Measurements from ENCODE around the gene FCN1. TPM values are rescaled to one million over a fixed set of nuclear protein-coding genes. Genes with fewer than 3 reads are reported as not detected.

The FCN1 gene
- total RNA-seq, 1 donor from 2014 or later, result not detected

DNA sequence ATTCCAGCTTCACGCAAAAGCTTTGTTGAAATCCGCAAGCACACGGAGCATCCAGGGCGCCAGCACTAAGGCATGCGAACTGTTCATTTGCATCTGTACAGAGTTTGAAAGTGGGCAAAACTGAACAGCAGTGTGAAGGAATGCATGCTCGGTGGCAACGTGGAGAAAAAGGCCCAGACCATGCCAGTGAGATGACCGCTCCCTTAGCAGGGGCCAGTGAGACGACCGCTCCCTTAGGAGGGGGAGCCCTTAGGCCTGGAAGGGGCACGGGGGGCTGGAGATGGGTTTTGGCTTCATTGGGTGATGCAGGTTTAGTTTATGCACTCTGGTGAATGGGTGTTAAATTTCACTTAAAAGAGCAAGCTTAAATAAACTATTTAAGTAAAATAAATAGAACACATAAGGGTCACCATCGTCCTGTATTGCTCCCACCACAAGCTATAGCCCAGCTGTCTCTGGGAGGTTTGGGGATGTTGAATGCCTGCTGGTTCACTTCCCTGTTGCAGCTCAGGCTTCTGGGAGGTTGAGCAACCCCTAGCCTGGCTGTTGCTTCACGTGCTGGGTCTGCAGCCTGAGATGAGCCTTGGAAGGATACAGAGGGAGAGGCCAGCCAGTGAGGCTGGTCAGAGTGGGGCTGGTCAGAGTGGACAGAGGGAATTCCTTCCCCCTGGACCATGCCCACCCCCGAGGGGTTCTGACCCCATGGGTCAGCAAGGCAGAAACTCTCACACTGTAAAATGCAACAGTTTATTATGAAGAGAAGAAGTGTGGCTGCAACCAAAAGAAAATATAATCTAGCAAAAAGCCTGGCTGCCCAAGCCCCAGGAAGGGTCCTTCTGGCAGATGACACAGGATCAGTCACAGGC lies 4.6 kb upstream of the FCN1 start:
- H3K36me3 ChIP-seq, result no peaks in the 10 kb centered on the region
- peak; percentile 29 to 70 for DNase-seq (ENCODE audit: low spot score in 2 of 2)
- no peaks in the 10 kb centered on the region for H3K4me1 ChIP-seq
- peaks cover 0 to 4% of the 10 kb centered on the region in 2 donors for H3K9me3 ChIP-seq
- no peak overlapping the region for H3K4me3 ChIP-seq
- TF ChIP-seq, protein P1, sequence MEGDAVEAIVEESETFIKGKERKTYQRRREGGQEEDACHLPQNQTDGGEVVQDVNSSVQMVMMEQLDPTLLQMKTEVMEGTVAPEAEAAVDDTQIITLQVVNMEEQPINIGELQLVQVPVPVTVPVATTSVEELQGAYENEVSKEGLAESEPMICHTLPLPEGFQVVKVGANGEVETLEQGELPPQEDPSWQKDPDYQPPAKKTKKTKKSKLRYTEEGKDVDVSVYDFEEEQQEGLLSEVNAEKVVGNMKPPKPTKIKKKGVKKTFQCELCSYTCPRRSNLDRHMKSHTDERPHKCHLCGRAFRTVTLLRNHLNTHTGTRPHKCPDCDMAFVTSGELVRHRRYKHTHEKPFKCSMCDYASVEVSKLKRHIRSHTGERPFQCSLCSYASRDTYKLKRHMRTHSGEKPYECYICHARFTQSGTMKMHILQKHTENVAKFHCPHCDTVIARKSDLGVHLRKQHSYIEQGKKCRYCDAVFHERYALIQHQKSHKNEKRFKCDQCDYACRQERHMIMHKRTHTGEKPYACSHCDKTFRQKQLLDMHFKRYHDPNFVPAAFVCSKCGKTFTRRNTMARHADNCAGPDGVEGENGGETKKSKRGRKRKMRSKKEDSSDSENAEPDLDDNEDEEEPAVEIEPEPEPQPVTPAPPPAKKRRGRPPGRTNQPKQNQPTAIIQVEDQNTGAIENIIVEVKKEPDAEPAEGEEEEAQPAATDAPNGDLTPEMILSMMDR (IDR thresholded peaks at IDR 0.05), result no peak
- H3K27me3 ChIP-seq, result no peaks in the 10 kb centered on the region
- no peak overlapping the region for H3K27ac ChIP-seq
- intact Hi-C loops (cut with DNase I), result no loop called here

DNA sequence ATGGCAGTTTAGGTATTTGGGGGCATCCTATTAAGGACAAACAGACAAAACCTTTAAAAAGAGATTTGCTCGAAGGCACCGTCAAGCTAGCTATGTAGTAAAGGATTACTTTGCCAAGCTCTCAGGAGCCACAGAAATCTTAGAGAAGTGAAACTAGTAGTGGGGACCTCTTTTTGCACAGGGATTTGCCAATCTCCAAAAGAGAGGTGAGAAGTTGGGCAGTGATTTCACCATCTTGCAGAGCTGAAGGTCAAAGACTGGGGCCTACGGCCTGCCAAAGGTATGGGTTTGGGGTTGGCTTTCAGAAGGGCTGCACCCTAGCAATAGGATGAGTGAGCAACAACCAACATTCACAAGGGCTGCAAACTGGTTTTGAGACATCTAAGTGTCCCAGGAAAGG lies 1.6 kb upstream of the FCN1 start:
- TF ChIP-seq, protein P1 (IDR thresholded peaks at IDR 0.05), result no peak
- Histone ChIP-seq H3K36me3 (no peaks in the 10 kb centered on the region), H3K9me3 (peaks cover 0 to 4% of the 10 kb centered on the region in 2 donors), H3K27me3 (no peaks in the 10 kb centered on the region), H3K4me3 (no peak overlapping the region), H3K27ac (no peak overlapping the region), H3K4me1 (no peaks in the 10 kb centered on the region)
- no peak for DNase-seq (ENCODE audit: low spot score in 2 of 2)
- intact Hi-C loops (cut with DNase I), result no loop called here

DNA sequence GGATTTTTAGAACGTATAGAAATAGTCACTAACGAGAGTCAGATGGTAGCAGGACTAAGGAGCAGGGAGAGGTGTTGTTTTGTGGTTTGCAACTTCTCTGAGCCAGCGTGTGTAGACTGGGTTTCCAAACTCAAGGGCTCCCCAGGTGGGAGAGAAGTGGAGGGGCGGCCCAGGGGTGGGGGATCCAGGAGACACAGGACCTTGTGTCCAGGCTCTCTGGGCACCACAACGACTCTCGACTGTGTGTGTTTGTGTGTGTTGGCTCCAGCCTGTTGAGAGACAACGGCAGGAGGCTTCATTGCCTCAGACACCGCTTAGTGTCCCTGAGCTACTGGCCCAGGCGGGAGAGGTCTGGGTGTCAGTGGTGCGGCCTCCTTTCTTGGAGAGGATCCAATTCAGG lies 934 bp upstream of the FCN1 start:
- Histone ChIP-seq H3K27me3 (no peaks in the 10 kb centered on the region), H3K36me3 (no peaks in the 10 kb centered on the region), H3K9me3 (peaks cover 0 to 4% of the 10 kb centered on the region in 2 donors), H3K27ac (no peak overlapping the region), H3K4me3 (no peak overlapping the region), H3K4me1 (no peaks in the 10 kb centered on the region)
- DNase-seq (ENCODE audit: low spot score in 2 of 2), result peak in 1 of 2 donors; percentile 57
- TF ChIP-seq, protein P1 (IDR thresholded peaks at IDR 0.05), result no peak
- intact Hi-C loops (cut with DNase I), result no loop called here

DNA sequence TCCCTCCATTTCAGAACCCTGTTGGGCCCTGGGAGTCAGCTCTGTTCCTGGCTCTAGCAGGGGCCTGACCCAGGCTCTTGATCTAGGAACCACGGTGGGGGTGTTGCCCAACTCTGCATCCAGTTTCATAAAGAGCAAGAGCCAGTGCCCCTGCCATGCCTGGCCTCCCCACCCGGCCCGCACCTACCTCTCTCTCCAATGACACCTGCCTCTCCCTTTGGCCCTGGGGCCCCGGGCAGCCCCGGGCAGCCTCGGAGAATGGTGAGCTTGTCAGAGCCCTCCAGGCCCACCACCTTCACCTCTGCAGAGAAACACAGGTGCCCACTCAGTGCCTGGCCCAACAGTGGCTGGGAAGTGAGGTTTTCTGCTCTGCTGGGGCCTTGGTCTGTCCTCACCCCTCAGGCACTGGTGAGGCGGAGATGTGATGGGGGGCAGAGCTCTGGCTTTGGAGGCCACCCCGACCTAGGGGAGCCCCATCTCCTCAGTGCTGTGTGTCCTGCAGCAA lies 1.5 kb downstream of the FCN1 start:
- H3K9me3 ChIP-seq, result peaks cover 0 to 4% of the 10 kb centered on the region in 2 donors
- no peaks in the 10 kb centered on the region for H3K4me1 ChIP-seq
- H3K36me3 ChIP-seq, result no peaks in the 10 kb centered on the region
- peak in 1 of 2 donors; percentile 54 for DNase-seq (ENCODE audit: low spot score in 2 of 2)
- H3K4me3 ChIP-seq, result no peak overlapping the region
- intact Hi-C loops (cut with DNase I), result no loop called here
- no peaks in the 10 kb centered on the region for H3K27me3 ChIP-seq
- TF ChIP-seq, protein P1 (IDR thresholded peaks at IDR 0.05), result no peak
- no peak overlapping the region for H3K27ac ChIP-seq

DNA sequence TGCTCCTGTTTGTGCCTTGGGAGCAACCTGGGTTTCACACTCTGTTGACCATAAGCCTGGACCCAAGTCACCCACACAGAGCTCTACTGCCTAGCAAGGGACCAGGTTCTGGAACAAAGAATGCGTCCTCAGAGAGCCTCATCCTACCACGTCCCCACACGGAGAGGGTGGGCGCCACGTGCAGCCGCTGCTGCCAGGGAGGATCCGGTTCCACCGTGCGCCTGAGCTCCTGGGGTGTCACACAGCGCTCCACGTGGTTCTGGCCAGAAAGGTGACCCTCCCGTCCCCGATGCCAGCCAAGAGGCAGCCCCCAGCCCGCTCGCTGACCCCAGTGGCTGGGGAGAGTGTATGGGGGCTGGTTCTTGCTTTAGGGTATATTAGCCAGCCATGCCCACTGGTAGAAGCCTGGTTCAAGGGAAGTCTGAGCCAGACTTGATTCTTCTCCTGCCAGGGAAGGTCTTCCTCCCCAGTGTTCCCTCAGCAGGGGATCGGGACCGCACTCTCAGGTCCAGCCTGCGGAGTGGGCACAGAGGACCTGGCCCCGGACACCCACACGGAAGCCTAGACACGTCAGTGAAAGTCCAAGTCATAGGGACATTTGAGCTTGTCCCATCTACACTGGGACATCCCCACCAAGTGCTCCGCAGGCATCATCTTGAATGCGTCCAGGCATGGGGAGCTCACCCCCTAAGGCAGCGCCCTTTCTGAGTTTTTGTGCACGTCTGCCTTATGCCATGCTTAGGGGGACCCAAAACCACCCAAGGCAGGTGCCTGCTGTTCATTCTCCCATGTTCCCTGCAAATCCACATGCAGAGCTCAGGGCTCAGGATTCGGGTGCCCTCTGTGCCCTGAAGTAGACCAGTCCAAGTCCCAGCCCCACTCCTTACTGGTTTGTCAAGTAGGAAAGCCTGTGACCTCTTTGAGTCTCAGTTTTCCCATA lies 2.4 kb downstream of the FCN1 start:
- TF ChIP-seq, protein P1 (IDR thresholded peaks at IDR 0.05), result no peak

More for the DNA sequence above, 2.4 kb downstream of the FCN1 start:
- Histone ChIP-seq H3K4me1 (no peaks in the 10 kb centered on the region), H3K36me3 (no peaks in the 10 kb centered on the region), H3K4me3 (no peak overlapping the region), H3K9me3 (no peaks in the 10 kb centered on the region), H3K27ac (no peak overlapping the region), H3K27me3 (no peaks in the 10 kb centered on the region)
- intact Hi-C loops (cut with DNase I), result no loop called here
- peak in 1 of 2 donors; percentile 52 for DNase-seq (ENCODE audit: low spot score in 2 of 2)

Data from ascending aorta (tissue), 2 donors.